GM21528 (cell line): ENCODE data around the gene SPG7.
"Not testable (repeated sequence)": the region's sequence is repeated elsewhere in the genome, so short reads cannot be mapped to it uniquely, and the experiment has no call there.

Experiments
- ATAC-seq: cut with Tn5 transposase; IDR thresholded peaks from one replicate; pipeline ENCODE4 v1.9.1; 2021; ENCODE audit warnings: mild to moderate bottlenecking, moderate library complexity; ENCODE audit not compliant: unreplicated experiment, low FRiP score

SPG7 gene

GRCh38 chr16:89561142-89561883 is 53.1 kb downstream of the SPG7 start:
- ATAC-seq: no peak

- no peak for ATAC-seq
Observed at GRCh38 chr16:89561884-89562599, 53.8 kb downstream of the SPG7 start.

- no peak for ATAC-seq
Observed at GRCh38 chr16:89562939-89563338, 54.7 kb downstream of the SPG7 start.

- no peak for ATAC-seq
Observed at GRCh38 chr16:89563639-89564392, 55.6 kb downstream of the SPG7 start.

GRCh38 chr16:89564476-89565255 is 56.5 kb downstream of the SPG7 start:
- ATAC-seq: no peak

GRCh38 chr16:89565256-89565505 is 57.0 kb downstream of the SPG7 start:
- ATAC-seq: no peak

- ATAC-seq: no peak
Observed at GRCh38 chr16:89565506-89566372, 57.5 kb downstream of the SPG7 start.

- ATAC-seq: no peak
Observed at GRCh38 chr16:89567656-89568594, 59.7 kb downstream of the SPG7 start.

GRCh38 chr16:89569506-89570341 is 61.5 kb downstream of the SPG7 start:
- ATAC-seq: no peak

GRCh38 chr16:89570342-89570923 is 62.2 kb downstream of the SPG7 start:
- no peak for ATAC-seq

- ATAC-seq: not testable (repeated sequence)
Observed at GRCh38 chr16:89570983-89571598, 62.9 kb downstream of the SPG7 start.

- no peak for ATAC-seq
Observed at GRCh38 chr16:89571636-89572035, 63.4 kb downstream of the SPG7 start.

- no peak for ATAC-seq
Observed at GRCh38 chr16:89572073-89572484, 63.9 kb downstream of the SPG7 start.

- no peak for ATAC-seq
Observed at GRCh38 chr16:89572485-89573205, 64.4 kb downstream of the SPG7 start.

- no peak for ATAC-seq
Observed at GRCh38 chr16:89573826-89574680, 65.8 kb downstream of the SPG7 start.
